ENCODE data around the gene OLIG2. TPM values are rescaled to one million over a fixed set of nuclear protein-coding genes. Genes with fewer than 3 reads are reported as not detected.

OLIG2 gene
- total RNA-seq, 3 donors from 2014 or later (not counting 1 experiment from before 2014, with no cell fraction given) = not detected

DNA sequence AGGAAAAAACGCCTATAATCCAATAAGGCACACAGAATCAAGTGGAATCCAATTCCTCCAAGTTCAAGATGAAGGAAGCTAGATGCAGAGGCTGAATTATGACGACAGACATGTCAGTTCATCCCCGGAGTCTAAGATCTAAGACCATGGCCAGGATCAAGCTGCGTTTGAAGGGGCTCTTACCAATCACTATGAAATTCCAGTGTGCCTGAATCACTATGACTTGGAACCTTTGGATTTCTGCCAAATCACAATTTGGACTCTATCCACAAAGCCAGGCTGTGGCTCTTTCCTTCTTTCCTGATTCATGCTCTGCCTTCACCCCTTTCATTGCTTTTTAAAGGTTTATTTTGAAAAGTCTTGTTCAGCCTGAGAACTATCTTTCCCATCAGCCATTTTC is 17.1 kb downstream of the OLIG2 start:
- Histone ChIP-seq H3K27ac (ENCODE audit: low read length) (no peak overlapping the region), H3K27me3 (ENCODE audit: control insufficient read depth, insufficient read depth, low read length) (peaks cover 3% of the 10 kb centered on the region), H3K9me3 (ENCODE audit: control insufficient read depth, insufficient read depth, low read length) (no peaks in the 10 kb centered on the region), H3K4me3 (ENCODE audit: low read length) (no peak overlapping the region), H3K36me3 (ENCODE audit: control insufficient read depth, insufficient read depth, low read length) (no peaks in the 10 kb centered on the region), H3K4me1 (ENCODE audit: control insufficient read depth, insufficient read depth, low read length) (no peaks in the 10 kb centered on the region)
- TF ChIP-seq, protein P1, sequence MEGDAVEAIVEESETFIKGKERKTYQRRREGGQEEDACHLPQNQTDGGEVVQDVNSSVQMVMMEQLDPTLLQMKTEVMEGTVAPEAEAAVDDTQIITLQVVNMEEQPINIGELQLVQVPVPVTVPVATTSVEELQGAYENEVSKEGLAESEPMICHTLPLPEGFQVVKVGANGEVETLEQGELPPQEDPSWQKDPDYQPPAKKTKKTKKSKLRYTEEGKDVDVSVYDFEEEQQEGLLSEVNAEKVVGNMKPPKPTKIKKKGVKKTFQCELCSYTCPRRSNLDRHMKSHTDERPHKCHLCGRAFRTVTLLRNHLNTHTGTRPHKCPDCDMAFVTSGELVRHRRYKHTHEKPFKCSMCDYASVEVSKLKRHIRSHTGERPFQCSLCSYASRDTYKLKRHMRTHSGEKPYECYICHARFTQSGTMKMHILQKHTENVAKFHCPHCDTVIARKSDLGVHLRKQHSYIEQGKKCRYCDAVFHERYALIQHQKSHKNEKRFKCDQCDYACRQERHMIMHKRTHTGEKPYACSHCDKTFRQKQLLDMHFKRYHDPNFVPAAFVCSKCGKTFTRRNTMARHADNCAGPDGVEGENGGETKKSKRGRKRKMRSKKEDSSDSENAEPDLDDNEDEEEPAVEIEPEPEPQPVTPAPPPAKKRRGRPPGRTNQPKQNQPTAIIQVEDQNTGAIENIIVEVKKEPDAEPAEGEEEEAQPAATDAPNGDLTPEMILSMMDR (IDR thresholded peaks at IDR 0.05) = no peak
- no peaks in the 10 kb centered on the region for H3K9me3 Mint-ChIP-seq
- H3K27ac Mint-ChIP-seq = no peak overlapping the region
- H3K4me1 Mint-ChIP-seq = peaks cover 0 to under 1% of the 10 kb centered on the region in 2 donors
- peaks cover 35 to 51% of the 10 kb centered on the region in 2 donors for H3K27me3 Mint-ChIP-seq (ENCODE audit: low read depth in 2 of 2)
- no peak for ATAC-seq
- no peaks in the 10 kb centered on the region for H3K36me3 Mint-ChIP-seq
- intact Hi-C loops (cut with micrococcal nuclease) = no loop called here
- H3K4me3 Mint-ChIP-seq = no peak overlapping the region
- DNase-seq = no peak
- WGBS (ENCODE audit: insufficient coverage) = 78% methylated on average over 4 of the region's 4 CpGs

DNA sequence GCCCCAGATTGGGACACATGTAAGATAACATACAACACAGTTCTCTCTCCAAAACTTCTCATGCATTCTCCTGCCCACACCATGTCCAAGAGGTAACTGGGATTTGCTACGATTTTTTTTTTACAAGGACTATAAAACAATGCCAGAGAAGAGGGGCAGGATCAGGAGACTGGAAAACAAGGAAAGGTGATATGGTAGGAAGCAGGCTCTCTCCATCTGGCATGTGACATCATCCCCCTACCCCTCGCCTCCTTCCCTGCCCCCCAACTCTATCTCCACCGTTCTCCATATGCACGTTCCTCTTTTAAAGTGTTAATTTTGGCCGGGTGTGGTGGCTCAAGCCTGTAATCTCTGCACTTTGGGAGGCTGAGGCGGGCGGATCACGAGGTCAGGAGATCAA is 20.7 kb downstream of the OLIG2 start:
- intact Hi-C loops (cut with micrococcal nuclease) = no loop called here
- Mint-ChIP-seq H3K27ac (no peak overlapping the region), H3K27me3 (ENCODE audit: low read depth in 2 of 2) (peaks cover 32 to 39% of the 10 kb centered on the region in 2 donors), H3K36me3 (no peaks in the 10 kb centered on the region), H3K9me3 (no peaks in the 10 kb centered on the region), H3K4me1 (peaks cover 5 to 7% of the 10 kb centered on the region in 2 donors), H3K4me3 (no peak overlapping the region)
- TF ChIP-seq, protein P1 (IDR thresholded peaks at IDR 0.05) = no peak
- DNase-seq (no peak), ATAC-seq (no peak)
- 92% methylated on average over 6 of the region's 8 CpGs for WGBS (ENCODE audit: insufficient coverage)
- no peaks in the 10 kb centered on the region for H3K4me1 ChIP-seq (ENCODE audit: control insufficient read depth, insufficient read depth, low read length)
- no peaks in the 10 kb centered on the region for H3K36me3 ChIP-seq (ENCODE audit: control insufficient read depth, insufficient read depth, low read length)
- no peak overlapping the region for H3K4me3 ChIP-seq (ENCODE audit: low read length)
- H3K27ac ChIP-seq (ENCODE audit: low read length) = no peak overlapping the region
- peaks cover 3% of the 10 kb centered on the region for H3K27me3 ChIP-seq (ENCODE audit: control insufficient read depth, insufficient read depth, low read length)
- H3K9me3 ChIP-seq (ENCODE audit: control insufficient read depth, insufficient read depth, low read length) = no peaks in the 10 kb centered on the region

DNA sequence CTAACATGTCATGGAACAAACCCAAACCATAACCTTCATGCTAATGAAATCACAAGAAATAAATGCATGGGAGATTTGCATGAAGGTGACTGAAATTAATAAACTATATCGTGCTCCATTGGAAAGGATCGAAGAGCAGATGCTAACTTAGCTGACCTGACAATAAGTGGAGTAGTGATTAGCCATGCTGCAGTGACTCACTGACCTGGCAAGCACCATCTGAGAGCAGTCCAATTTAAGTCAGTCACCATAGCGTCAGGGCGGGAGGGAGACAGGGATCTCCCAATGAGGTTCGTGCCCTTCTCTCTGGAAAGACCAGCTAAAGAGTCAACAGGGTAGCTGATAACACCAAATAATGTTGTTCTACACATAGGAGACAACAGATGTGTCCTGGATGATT is 21.5 kb downstream of the OLIG2 start:
- ATAC-seq (no peak), DNase-seq (no peak)
- Mint-ChIP-seq H3K4me1 (peaks cover 5 to 7% of the 10 kb centered on the region in 2 donors), H3K9me3 (no peaks in the 10 kb centered on the region), H3K27ac (no peak overlapping the region), H3K27me3 (ENCODE audit: low read depth in 2 of 2) (peaks cover 31 to 33% of the 10 kb centered on the region in 2 donors), H3K4me3 (no peak overlapping the region), H3K36me3 (no peaks in the 10 kb centered on the region)
- Histone ChIP-seq H3K36me3 (ENCODE audit: control insufficient read depth, insufficient read depth, low read length) (no peaks in the 10 kb centered on the region), H3K27ac (ENCODE audit: low read length) (no peak overlapping the region), H3K4me3 (ENCODE audit: low read length) (no peak overlapping the region), H3K27me3 (ENCODE audit: control insufficient read depth, insufficient read depth, low read length) (peaks cover 3% of the 10 kb centered on the region), H3K4me1 (ENCODE audit: control insufficient read depth, insufficient read depth, low read length) (no peaks in the 10 kb centered on the region), H3K9me3 (ENCODE audit: control insufficient read depth, insufficient read depth, low read length) (no peaks in the 10 kb centered on the region)
- TF ChIP-seq, protein P1 (IDR thresholded peaks at IDR 0.05) = no peak
- intact Hi-C loops (cut with micrococcal nuclease) = no loop called here
- 94% methylated on average over 5 of the region's 5 CpGs for WGBS (ENCODE audit: insufficient coverage)

DNA sequence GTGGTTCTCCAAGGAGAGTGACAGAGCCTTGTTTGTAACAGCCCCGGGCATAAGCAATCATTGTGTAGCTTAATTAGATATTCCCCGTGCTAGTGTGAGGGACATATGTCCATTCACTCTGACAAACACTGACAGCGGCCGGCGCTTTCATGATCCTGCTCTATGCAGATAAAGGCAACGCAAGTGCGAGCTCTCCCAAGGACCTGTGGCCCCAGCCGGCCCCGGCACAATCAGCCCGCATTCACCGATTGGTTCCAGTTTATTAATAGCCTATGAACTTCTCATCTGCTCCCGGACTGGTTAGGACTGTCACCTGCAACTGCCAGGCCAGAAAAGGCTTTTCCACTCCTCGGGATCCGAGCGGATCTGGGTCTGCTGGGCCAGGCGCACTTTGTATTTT is 26.2 kb downstream of the OLIG2 start:
- H3K4me3 ChIP-seq (ENCODE audit: low read length) = no peak overlapping the region
- H3K9me3 ChIP-seq (ENCODE audit: control insufficient read depth, insufficient read depth, low read length) = no peaks in the 10 kb centered on the region
- no peaks in the 10 kb centered on the region for H3K4me1 ChIP-seq (ENCODE audit: control insufficient read depth, insufficient read depth, low read length)
- H3K27ac ChIP-seq (ENCODE audit: low read length) = no peak overlapping the region
- TF ChIP-seq, protein P1 (IDR thresholded peaks at IDR 0.05) = no peak
- H3K27ac Mint-ChIP-seq = no peak overlapping the region
- H3K4me1 Mint-ChIP-seq = peaks cover 5 to 7% of the 10 kb centered on the region in 2 donors
- H3K36me3 ChIP-seq (ENCODE audit: control insufficient read depth, insufficient read depth, low read length) = no peaks in the 10 kb centered on the region
- DNase-seq (no peak), ATAC-seq (no peak)
- intact Hi-C loops (cut with micrococcal nuclease) = no loop called here
- H3K27me3 Mint-ChIP-seq (ENCODE audit: low read depth in 2 of 2) = peaks cover 18 to 46% of the 10 kb centered on the region in 2 donors
- H3K36me3 Mint-ChIP-seq = no peaks in the 10 kb centered on the region
- H3K27me3 ChIP-seq (ENCODE audit: control insufficient read depth, insufficient read depth, low read length) = no peaks in the 10 kb centered on the region
- WGBS (ENCODE audit: insufficient coverage) = 97% methylated on average over 16 of the region's 16 CpGs
- H3K4me3 Mint-ChIP-seq = no peak overlapping the region
- H3K9me3 Mint-ChIP-seq = no peaks in the 10 kb centered on the region

All from natural killer cell (primary cell).